DMS53 treated with DMSO at 0.1 percent for 48 hours (cell line): Measurements from ENCODE around the gene PROSER2.
A peak's percentile ranks its signal among the peaks of the same experiment; 100 is the strongest.
"Not testable (repeated sequence)": the region's sequence is repeated elsewhere in the genome, so short reads cannot be mapped to it uniquely, and the experiment has no call there.

Experiments used
- DNase-seq: peaks from one replicate; lab custom pipeline; 2025; ENCODE audit not compliant: unreplicated experiment; lab: John Stamatoyannopoulos, UW

Gene PROSER2

GRCh38 chr10:11884706-11885423 is 61.7 kb downstream of the PROSER2 start:
- no peak for DNase-seq

- DNase-seq, result no peak
Observed at GRCh38 chr10:11885437-11886137, 62.4 kb downstream of the PROSER2 start.

GRCh38 chr10:11886138-11886474 is 63.0 kb downstream of the PROSER2 start:
- no peak for DNase-seq

- DNase-seq, result no peak
Observed at GRCh38 chr10:11886851-11887250, 63.7 kb downstream of the PROSER2 start.

GRCh38 chr10:11887381-11888227 is 64.4 kb downstream of the PROSER2 start:
- DNase-seq, result no peak

- DNase-seq, result not testable (repeated sequence)
Observed at GRCh38 chr10:11889263-11889662, 66.1 kb downstream of the PROSER2 start.

- DNase-seq, result no peak
Observed at GRCh38 chr10:11891776-11892486, 68.8 kb downstream of the PROSER2 start.

- DNase-seq, result no peak
Observed at GRCh38 chr10:11893749-11894278, 70.7 kb downstream of the PROSER2 start.

GRCh38 chr10:11894381-11895107 is 71.4 kb downstream of the PROSER2 start:
- no peak for DNase-seq

GRCh38 chr10:11895108-11895466 is 71.9 kb downstream of the PROSER2 start:
- DNase-seq, result no peak

GRCh38 chr10:11895598-11895997 is 72.4 kb downstream of the PROSER2 start:
- no peak for DNase-seq

- DNase-seq, result no peak
Observed at GRCh38 chr10:11896549-11897200, 73.5 kb downstream of the PROSER2 start.

GRCh38 chr10:11898033-11898371 is 74.8 kb downstream of the PROSER2 start:
- no peak for DNase-seq

- DNase-seq, result peak; percentile 30
Observed at GRCh38 chr10:11898372-11899066, 75.4 kb downstream of the PROSER2 start.

- DNase-seq, result no peak
Observed at GRCh38 chr10:11899067-11899876, 76.1 kb downstream of the PROSER2 start.

- DNase-seq, result no peak
Observed at GRCh38 chr10:11901036-11901301, 77.8 kb downstream of the PROSER2 start.

GRCh38 chr10:11901454-11901832 is 78.3 kb downstream of the PROSER2 start:
- DNase-seq, result no peak

GRCh38 chr10:11901833-11902475 is 78.8 kb downstream of the PROSER2 start:
- DNase-seq, result no peak
